Skeletal muscle satellite cell (primary cell): ENCODE data around the gene GPD1L.

ENCODE experiments used
- H3K27me3 ChIP-seq: 2 replicates; pipeline ENCODE4 v1.7.0; 2013; ENCODE audit warnings: low read length; ENCODE audit not compliant: control insufficient read depth, insufficient read depth
- H3K36me3 ChIP-seq: 2 replicates; pipeline ENCODE4 v1.7.0; 2013; ENCODE audit warnings: mild to moderate bottlenecking, control low read depth, low read length; ENCODE audit not compliant: insufficient read depth
- H3K4me1 ChIP-seq: 2 replicates; pipeline ENCODE4 v1.7.0; 2013; ENCODE audit warnings: low read length; ENCODE audit not compliant: control insufficient read depth, insufficient read depth
- H3K4me2 ChIP-seq: 2 replicates; pipeline ENCODE4 v1.7.0; 2013; ENCODE audit warnings: mild to moderate bottlenecking, low read length
- H3K4me3 ChIP-seq: 2 replicates; pipeline ENCODE4 v1.7.0; 2013; ENCODE audit warnings: low read length
- H3K9ac ChIP-seq: 2 replicates; pipeline ENCODE4 v1.7.0; 2013; ENCODE audit warnings: mild to moderate bottlenecking, low read depth, low read length, moderate library complexity
- H3K9me3 ChIP-seq: replicated peaks from 2 replicates; pipeline ENCODE4 v1.7.0; 2013; ENCODE audit warnings: mild to moderate bottlenecking, control low read depth, low read length

Gene GPD1L

DNA sequence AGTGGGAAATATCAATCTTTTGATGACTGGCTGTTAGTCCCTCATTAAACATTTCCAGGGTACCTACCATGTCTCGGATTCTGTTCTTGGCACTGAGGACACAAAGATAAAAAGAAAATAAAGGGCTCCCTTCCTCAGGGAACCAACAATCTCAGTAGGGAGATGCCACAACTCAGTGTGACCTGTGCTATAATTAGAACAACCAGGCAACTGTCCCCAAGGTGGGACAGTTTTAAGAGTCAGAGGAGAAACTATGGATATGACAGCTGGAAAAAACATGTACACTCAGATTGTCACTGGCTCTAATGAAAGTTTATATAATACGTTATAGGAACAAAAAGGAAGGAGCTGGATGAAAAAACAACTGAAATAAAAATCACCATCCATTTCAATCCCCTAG lies 108.8 kb downstream of the GPD1L start:
- no peak overlapping the region for H3K4me2 ChIP-seq
- no peaks in the 10 kb centered on the region for H3K4me1 ChIP-seq

DNA sequence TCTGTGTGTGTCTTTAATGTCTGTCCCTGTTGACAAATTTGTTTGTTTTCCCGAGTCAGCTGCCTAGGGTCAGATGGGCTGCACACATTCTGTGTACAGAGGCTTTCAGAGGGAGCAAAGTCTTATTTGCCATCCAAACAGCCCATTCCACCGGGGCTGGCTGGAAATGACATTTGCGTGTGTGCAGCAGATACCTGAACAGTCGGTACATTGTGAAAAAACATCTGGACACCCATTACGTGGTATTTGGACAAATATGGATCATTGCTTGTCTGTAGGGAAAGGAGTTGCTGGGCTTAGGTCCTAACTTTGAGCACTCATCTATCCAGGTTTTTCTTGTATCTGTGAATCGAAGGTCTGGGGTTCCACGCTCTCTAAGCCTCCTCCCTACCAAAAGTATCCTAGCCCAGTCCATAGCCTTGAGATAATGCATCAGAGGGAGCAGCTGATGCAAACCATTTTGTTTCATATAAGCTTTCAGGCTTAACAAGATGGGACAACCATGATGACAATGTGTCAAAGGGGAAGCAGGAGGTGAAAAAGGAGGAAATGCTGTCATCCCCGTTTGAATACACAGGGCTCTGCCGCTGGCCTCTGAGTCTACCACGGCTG lies 109.9 kb downstream of the GPD1L start:
- Histone ChIP-seq H3K4me3 (no peak overlapping the region), H3K36me3 (no peaks in the 10 kb centered on the region), H3K4me1 (no peaks in the 10 kb centered on the region), H3K4me2 (no peak overlapping the region), H3K9me3 (no peaks in the 10 kb centered on the region), H3K9ac (no peak overlapping the region), H3K27me3 (no peaks in the 10 kb centered on the region)

More for the DNA sequence above, 108.8 kb downstream of the GPD1L start:
- no peaks in the 10 kb centered on the region for H3K9me3 ChIP-seq
- H3K27me3 ChIP-seq: no peaks in the 10 kb centered on the region
- no peak overlapping the region for H3K9ac ChIP-seq
- H3K36me3 ChIP-seq: no peaks in the 10 kb centered on the region
- no peak overlapping the region for H3K4me3 ChIP-seq

DNA sequence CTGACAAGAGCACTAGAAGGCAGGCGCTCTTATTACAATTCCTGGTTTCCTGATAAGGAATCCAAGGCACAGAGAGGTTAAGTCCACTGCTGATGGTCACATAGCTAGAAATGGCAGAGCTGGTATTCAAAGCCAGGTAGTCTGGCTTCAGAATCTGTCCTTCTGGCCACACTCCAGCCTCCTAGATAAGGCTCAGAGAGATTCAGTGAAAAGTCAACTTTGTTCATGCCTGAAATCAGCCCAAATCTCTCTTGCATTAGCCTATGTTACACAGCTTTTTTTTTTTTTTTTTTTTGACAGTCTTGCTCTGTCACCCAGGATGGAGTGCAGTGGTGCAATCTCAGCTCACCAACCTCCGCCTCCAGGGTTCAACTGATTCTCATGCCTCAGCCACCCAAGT lies 110.9 kb downstream of the GPD1L start:
- no peaks in the 10 kb centered on the region for H3K9me3 ChIP-seq
- no peaks in the 10 kb centered on the region for H3K4me1 ChIP-seq
- H3K4me3 ChIP-seq: no peak overlapping the region
- H3K36me3 ChIP-seq: no peaks in the 10 kb centered on the region
- H3K27me3 ChIP-seq: no peaks in the 10 kb centered on the region
- no peak overlapping the region for H3K4me2 ChIP-seq
- no peak overlapping the region for H3K9ac ChIP-seq
